ENCODE results near the gene FOSB. TPM values are rescaled to one million over a fixed set of nuclear protein-coding genes. Genes with fewer than 3 reads are reported as not detected.

The FOSB gene
- total and polyA plus RNA-seq, 7 donors = 0.32 to 9.4 (median 1.5) TPM

GRCh38 chr19:45506989-45507871 is 39.4 kb downstream of the FOSB start, which contains the start of gene VASP:
TSS of gene VASP (plus strand) at chr19:45507479. CDS start at chr19:45507772, 293 bp downstream.
- H3K4me3 ChIP-seq = peak within 1 kb of the TSS; percentile 100
- peaks cover 8% of the 10 kb centered on the region for H3K4me1 ChIP-seq
- no peaks in the 10 kb centered on the region for H3K9me3 ChIP-seq
- no peak for TF ChIP-seq CTCF (IDR thresholded peaks at IDR 0.05)
- H3K27ac ChIP-seq = peak within 1 kb of the TSS; percentile 93
- no peaks in the 10 kb centered on the region for H3K36me3 ChIP-seq (ENCODE audit: insufficient read depth in 1 of 2, low read depth in 1 of 2)
- peak; percentile 83 to 90 for DNase-seq
- 0 to 1% (median 1%) methylated on average over 56 to 65 of the region's 65 CpGs for WGBS, 3 donors
- ATAC-seq = peak; percentile 76 to 87 (median 80)
- no peaks in the 10 kb centered on the region for H3K27me3 ChIP-seq (ENCODE audit: insufficient read depth in 3 of 3, low read length in 2 of 3)
- intact Hi-C loops (cut with DNase I) = no loop called here

DNA sequence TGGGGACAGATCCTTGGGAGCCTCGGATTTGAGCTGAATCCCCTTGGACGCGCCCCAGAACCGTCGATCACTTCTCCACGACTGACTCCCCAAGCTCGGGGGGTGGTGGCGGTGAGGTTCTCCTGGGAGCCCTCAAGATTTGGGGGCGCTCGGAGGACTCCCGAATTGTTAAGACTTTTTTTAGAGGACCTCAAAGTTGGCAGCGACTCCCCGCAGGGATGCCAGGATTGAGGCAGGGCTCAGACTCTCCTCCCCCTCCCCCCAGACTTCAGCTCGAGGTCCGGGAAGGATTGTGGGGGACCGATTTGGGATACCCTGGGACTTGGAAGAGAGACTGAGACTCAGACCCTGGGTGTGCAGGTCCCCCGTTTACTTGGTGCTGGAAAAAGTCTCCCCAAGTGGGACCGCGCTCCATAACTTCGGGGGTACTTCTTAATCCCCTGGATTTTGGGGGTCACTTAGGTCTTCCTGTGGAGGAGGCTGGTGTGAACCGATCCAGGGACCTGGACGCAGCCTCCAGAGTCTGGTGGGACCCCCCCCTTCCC is 40.1 kb downstream of the FOSB start:
- H3K4me1 ChIP-seq = peaks cover 8% of the 10 kb centered on the region
- peak in 1 of 2 donors; percentile 65 for DNase-seq
- H3K27ac ChIP-seq = peak overlapping the region; percentile 93

GRCh38 chr19:45508417-45508860 is 40.6 kb downstream of the FOSB start:
- 4 to 6% (median 5%) methylated on average over 13 to 26 of the region's 26 CpGs for WGBS, 3 donors
- DNase-seq = peak; percentile 50 to 66
- H3K4me3 ChIP-seq = peak overlapping the region; percentile 100

More for the DNA sequence above, 40.1 kb downstream of the FOSB start:
- WGBS, 3 donors = 0 to 1% (median 0%) methylated on average over 22 of the region's 22 CpGs
- TF ChIP-seq CTCF (IDR thresholded peaks at IDR 0.05) = no peak
- intact Hi-C loops (cut with DNase I) = no loop called here
- ATAC-seq = no peak
- Histone ChIP-seq H3K4me3 (peak overlapping the region; percentile 100), H3K9me3 (no peaks in the 10 kb centered on the region), H3K27me3 (ENCODE audit: insufficient read depth in 3 of 3, low read length in 2 of 3) (no peaks in the 10 kb centered on the region), H3K36me3 (ENCODE audit: insufficient read depth in 1 of 2, low read depth in 1 of 2) (no peaks in the 10 kb centered on the region)

More at GRCh38 chr19:45508417-45508860, 40.6 kb downstream of the FOSB start:
- no peaks in the 10 kb centered on the region for H3K27me3 ChIP-seq (ENCODE audit: insufficient read depth in 3 of 3, low read length in 2 of 3)
- H3K27ac ChIP-seq = peak overlapping the region; percentile 93
- no peaks in the 10 kb centered on the region for H3K36me3 ChIP-seq (ENCODE audit: insufficient read depth in 1 of 2, low read depth in 1 of 2)
- intact Hi-C loops (cut with DNase I) = no loop called here
- H3K4me1 ChIP-seq = peaks cover 8% of the 10 kb centered on the region
- no peak for TF ChIP-seq CTCF (IDR thresholded peaks at IDR 0.05)
- ATAC-seq = peak in 2 of 4 donors; percentile 7 to 14
- no peaks in the 10 kb centered on the region for H3K9me3 ChIP-seq

All from psoas muscle (tissue), 8 donors.